K562 (cell line): Measurements from ENCODE around the gene BEST2. TPM values are rescaled to one million over a fixed set of nuclear protein-coding genes. Genes with fewer than 3 reads are reported as not detected.
A peak's percentile ranks its signal among the peaks of the same experiment; 100 is the strongest.

Source experiments
- ATF7 ChIP-seq: fragments of 450-650 bp; IDR thresholded peaks from 2 replicates; pipeline ENCODE4 v1.7.1; 2014; ENCODE audit warnings: mild to moderate bottlenecking, moderate library complexity
- E2F3 ChIP-seq: fragments of 250-450 bp; sonication (Bioruptor Pico); IDR thresholded peaks from 2 replicates; pipeline ENCODE4 v1.4.0; 2020; ENCODE audit warnings: mild to moderate bottlenecking
- GABPB1 ChIP-seq: sonication (generic); formaldehyde crosslinking; IDR thresholded peaks from 2 replicates; pipeline ENCODE4 v1.8.0; 2022; ENCODE audit warnings: mild to moderate bottlenecking, missing genetic modification reagents
- HDAC1 ChIP-seq, 2 experiments: fragments of 450-650 bp; IDR thresholded peaks; 2 replicates each; pipeline ENCODE4 v1.6.1; 2016 to 2017; ENCODE audit warnings: inconsistent platforms in 1 of 2, mild to moderate bottlenecking in 1 of 2, moderate library complexity in 1 of 2
- KDM5B ChIP-seq: fragments of 200-600 bp; sonication (generic); IDR thresholded peaks from 2 replicates; pipeline ENCODE4 v1.6.1; 2012; ENCODE audit warnings: low read depth, mild to moderate bottlenecking, moderate library complexity, low read length, control low read depth, inconsistent platforms; ENCODE audit not compliant: insufficient replicate concordance
- MAZ ChIP-seq, 2 experiments: fragments of 450-650 bp in 1 of 2; sonication (generic) in 1 of 2; formaldehyde crosslinking; IDR thresholded peaks in 1 of 2; conservative IDR thresholded peaks in 1 of 2; 2 replicates each; pipeline versions ENCODE4 v1.4.0 to v1.5.0; 2020; ENCODE audit warnings: mild to moderate bottlenecking in 1 of 2, missing genetic modification reagents in 1 of 2
- MBD1 ChIP-seq: fragments of 250-450 bp; sonication (Bioruptor Pico); IDR thresholded peaks from 2 replicates; pipeline ENCODE4 v1.8.0; 2022; ENCODE audit warnings: inconsistent platforms
- NFIC ChIP-seq: fragments of 450-650 bp; IDR thresholded peaks from 2 replicates; pipeline ENCODE4 v1.6.1; 2017; ENCODE audit warnings: mild to moderate bottlenecking, inconsistent platforms
- RREB1 ChIP-seq: fragments of 250-450 bp; sonication (Bioruptor Pico); IDR thresholded peaks from 2 replicates; pipeline ENCODE4 v1.4.0; 2020
- SAP30 ChIP-seq: fragments of 200-600 bp; sonication (generic); IDR thresholded peaks from 2 replicates; pipeline ENCODE4 v1.6.1; 2012; ENCODE audit warnings: borderline replicate concordance, low read depth, mild to moderate bottlenecking, moderate library complexity, low read length, control low read depth, inconsistent platforms; ENCODE audit not compliant: insufficient read depth, poor library complexity, severe bottlenecking
- TFAP4 ChIP-seq: sonication (generic); formaldehyde crosslinking; IDR thresholded peaks from 2 replicates; pipeline ENCODE4 v1.8.0; 2022; ENCODE audit warnings: missing genetic modification reagents, mild to moderate bottlenecking, moderate library complexity, borderline replicate concordance
- ZFP36 ChIP-seq: fragments of 150-350 bp; IDR thresholded peaks from 2 replicates; pipeline ENCODE4 v1.6.1; 2018; ENCODE audit warnings: low read length, low read depth; ENCODE audit not compliant: partially characterized antibody
- ZNF311 ChIP-seq: fragments of 250-450 bp; sonication (Bioruptor Pico); IDR thresholded peaks from 2 replicates; pipeline ENCODE4 v1.4.0; 2020; ENCODE audit warnings: mild to moderate bottlenecking, moderate library complexity
- ZNF583 ChIP-seq: fragments of 250-450 bp; sonication (Bioruptor Pico); IDR thresholded peaks from 2 replicates; pipeline ENCODE4 v1.4.0; 2020
- ZNF76 ChIP-seq: fragments of 250-450 bp; sonication (Bioruptor Pico); IDR thresholded peaks from 2 replicates; pipeline ENCODE4 v1.4.0; 2020; ENCODE audit warnings: mild to moderate bottlenecking, moderate library complexity, borderline replicate concordance
- polyA plus RNA-seq, 8 experiments: library from polyadenylated mRNA; depleted of rRNA in 4 of 8; stranded (reverse) in 5 of 8; unstranded in 3 of 8; fragments of >200 nt; fragmentation: Nextera tagmentation in 2 of 8; fragmentation: Illumina TruSeq in 1 of 8; extraction: Ambion mirVana in 2 of 8; extraction: Trizol in 1 of 8; gene quantifications; 2 replicates each; pipeline versions ENCODE4 v1.2.1 to v1.2.3, GENCODE V29; 2011 to 2014; ENCODE audit warnings: inconsistent platforms in 1 of 8, missing spikeins in 1 of 8
- total RNA-seq, 7 experiments: library from RNA; depleted of rRNA in 6 of 7; stranded (reverse); fragments of >200 nt in 6 of 7; fragmentation: Illumina TruSeq in 2 of 7; extraction: Trizol in 2 of 7; gene quantifications; 2 replicates each; pipeline versions ENCODE4 v1.2.1 to v1.2.3, GENCODE V29; 2011 to 2021; ENCODE audit warnings: low replicate concordance in 1 of 7

Gene BEST2
- total and polyA plus RNA-seq, 9 of the 15 experiments (the other 6 are each of a cell fraction or from before 2014, with no cell fraction given) = not detected

- no peak for TF ChIP-seq MBD1 (CRISPR knock-in tag)
- peak; percentile 90 for TF ChIP-seq NFIC
- peak; percentile 36; the same call in 1 of the 2 replicates for TF ChIP-seq ATF7
- TF ChIP-seq ZNF583 (CRISPR knock-in tag) = no peak
- 0 out of 2 replicates have a peak, but pooled peaks have one; percentile 33 for TF ChIP-seq E2F3
- 0 out of 2 replicates have a peak, but pooled peaks have one; percentile 14 for TF ChIP-seq ZNF311 (CRISPR knock-in tag)
- TF ChIP-seq TFAP4 (CRISPR knock-in tag) = peak; percentile 90
- 0 out of 4 replicates have a peak, but pooled peaks of 1 of the 2 experiments have one; percentile 14 for TF ChIP-seq HDAC1 (IDR thresholded peaks at IDR 0.05)
- TF ChIP-seq KDM5B = no peak
- 0 out of 2 replicates have a peak, but pooled peaks have one; percentile 19 for TF ChIP-seq ZNF76
- peak in 1 of 2 experiments; percentile 80; a peak in 2 of 4 replicates for TF ChIP-seq MAZ (CRISPR knock-in tag; conservative IDR thresholded peaks at IDR 0.05 in 1 of 2, IDR thresholded peaks at IDR 0.05 in 1 of 2)
- TF ChIP-seq GABPB1 (CRISPR knock-in tag) = peak; percentile 22; the same call in 1 of the 2 replicates
- no peak for TF ChIP-seq ZFP36
- TF ChIP-seq RREB1 (CRISPR knock-in tag) = peak; percentile 45; the same call in 1 of the 2 replicates
- peak; percentile 28 for TF ChIP-seq SAP30
These were observed 27.8 kb downstream of the BEST2 start (continued) for GRCh38 chr19:12779162-12779993.
